OCI-LY3 (cell line): ENCODE measurements around the gene TLL2.

Source experiments
- H2AFZ ChIP-seq: fragments of 200-600, 300-600 bp; shearing (Covaris generic); 2 replicates; pipeline ENCODE4 v1.6.0; 2014; ENCODE audit warnings: antibody characterized with exemption, low read depth, low read length
- H3K27ac ChIP-seq: fragments of 200-600, 300-600 bp; sonication (generic); 2 replicates; pipeline ENCODE4 v1.5.1; 2014; ENCODE audit warnings: mild to moderate bottlenecking, low read length, moderate library complexity, mixed read lengths
- H3K27me3 ChIP-seq: fragments of 200-600, 300-600 bp; sonication (generic); 2 replicates; pipeline ENCODE4 v1.6.1; 2014; ENCODE audit warnings: low read depth, low read length, mixed read lengths
- H3K36me3 ChIP-seq: fragments of 200-600, 300-600 bp; sonication (generic); replicated peaks from 2 replicates; pipeline ENCODE3; 2014; ENCODE audit warnings: low read depth, low read length, mixed read lengths
- H3K4me1 ChIP-seq: fragments of 300-600, 200-600 bp; sonication (generic); 2 replicates; pipeline ENCODE4 v1.6.1; 2014; ENCODE audit warnings: low read length, mixed read lengths
- H3K4me2 ChIP-seq: fragments of 200-600, 300-600 bp; sonication (generic); 2 replicates; pipeline ENCODE4 v1.6.1; 2014; ENCODE audit warnings: low read length, mixed read lengths
- H3K4me3 ChIP-seq: fragments of 300-600, 200-600 bp; sonication (generic); 2 replicates; pipeline ENCODE4 v1.5.1; 2014; ENCODE audit warnings: antibody characterized with exemption, mild to moderate bottlenecking, low read length, moderate library complexity
- H3K79me2 ChIP-seq: fragments of 300-600, 200-600 bp; shearing (Covaris generic); 2 replicates; pipeline ENCODE4 v1.6.1; 2014; ENCODE audit warnings: mild to moderate bottlenecking, low read length, mixed read lengths
- H3K9ac ChIP-seq: fragments of 300-600, 200-600 bp; shearing (Covaris generic); 2 replicates; pipeline ENCODE4 v1.6.0; 2014; ENCODE audit warnings: mild to moderate bottlenecking, low read length, moderate library complexity
- H3K9me3 ChIP-seq: fragments of 200-600, 300-600 bp; shearing (Covaris generic); 2 replicates; pipeline ENCODE4 v1.6.1; 2014; ENCODE audit warnings: low read length, mixed read lengths; ENCODE audit not compliant: insufficient read depth
- H4K20me1 ChIP-seq: fragments of 200-600, 300-600 bp; sonication (generic); 2 replicates; pipeline ENCODE4 v1.6.1; 2016; ENCODE audit warnings: low read length, mixed read lengths; ENCODE audit not compliant: insufficient read depth
- EZH2phosphoT487 ChIP-seq: fragments of 200-600 bp; shearing (Covaris generic); IDR thresholded peaks from 2 replicates; pipeline ENCODE4 v1.6.1; 2018; ENCODE audit warnings: antibody characterized with exemption, mixed run types, low read depth
- TF ChIP-seq, protein P1 (sequence below): fragments of 200-600, 300-600 bp; sonication (generic); IDR thresholded peaks from 2 replicates; pipeline ENCODE4 v1.5.1; 2014; ENCODE audit warnings: antibody characterized with exemption, low read length, low read depth

Gene TLL2

DNA sequence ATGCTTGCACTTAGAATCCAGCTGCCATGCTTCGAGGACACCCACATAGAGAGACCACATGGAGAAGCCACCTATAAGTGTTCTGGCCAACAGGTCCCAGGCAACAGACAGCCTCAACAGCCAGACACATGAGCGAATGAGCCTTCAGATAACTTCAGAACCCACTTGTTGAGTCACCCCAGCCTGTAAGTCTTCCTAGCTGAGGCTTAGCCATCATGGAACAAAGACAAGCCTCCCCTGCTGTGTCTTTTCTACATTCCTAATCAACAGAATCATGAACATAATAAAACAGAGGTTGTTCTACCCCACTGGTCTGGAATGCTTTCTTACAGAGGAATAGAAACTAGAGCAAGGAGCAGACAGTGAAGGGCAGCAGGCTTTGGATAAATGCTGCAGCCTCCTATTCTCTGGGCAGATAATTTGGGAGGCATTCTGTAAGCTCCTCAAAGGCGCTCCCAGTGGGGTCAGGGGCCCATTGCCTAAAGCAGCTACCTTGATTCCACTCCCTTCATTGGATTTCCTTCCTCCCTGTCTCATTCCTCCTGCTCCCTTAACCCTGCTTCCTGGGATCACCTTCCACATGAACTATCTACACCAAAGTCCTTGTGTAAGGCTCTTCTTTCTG is 4.6 kb downstream of the TLL2 start:
- Histone ChIP-seq H3K27ac (no peak overlapping the region), H2AFZ (no peak overlapping the region), H3K4me2 (no peak overlapping the region), H3K79me2 (no peaks in the 10 kb centered on the region), H3K4me3 (no peak overlapping the region), H3K9ac (no peak overlapping the region), H3K36me3 (no peaks in the 10 kb centered on the region), H3K27me3 (peaks cover 23% of the 10 kb centered on the region), H4K20me1 (peaks cover 5% of the 10 kb centered on the region; the same call in 1 of the 2 replicates), H3K9me3 (no peaks in the 10 kb centered on the region), H3K4me1 (peaks cover 9% of the 10 kb centered on the region)
- no peak for TF ChIP-seq EZH2phosphoT487
- TF ChIP-seq, protein P1, sequence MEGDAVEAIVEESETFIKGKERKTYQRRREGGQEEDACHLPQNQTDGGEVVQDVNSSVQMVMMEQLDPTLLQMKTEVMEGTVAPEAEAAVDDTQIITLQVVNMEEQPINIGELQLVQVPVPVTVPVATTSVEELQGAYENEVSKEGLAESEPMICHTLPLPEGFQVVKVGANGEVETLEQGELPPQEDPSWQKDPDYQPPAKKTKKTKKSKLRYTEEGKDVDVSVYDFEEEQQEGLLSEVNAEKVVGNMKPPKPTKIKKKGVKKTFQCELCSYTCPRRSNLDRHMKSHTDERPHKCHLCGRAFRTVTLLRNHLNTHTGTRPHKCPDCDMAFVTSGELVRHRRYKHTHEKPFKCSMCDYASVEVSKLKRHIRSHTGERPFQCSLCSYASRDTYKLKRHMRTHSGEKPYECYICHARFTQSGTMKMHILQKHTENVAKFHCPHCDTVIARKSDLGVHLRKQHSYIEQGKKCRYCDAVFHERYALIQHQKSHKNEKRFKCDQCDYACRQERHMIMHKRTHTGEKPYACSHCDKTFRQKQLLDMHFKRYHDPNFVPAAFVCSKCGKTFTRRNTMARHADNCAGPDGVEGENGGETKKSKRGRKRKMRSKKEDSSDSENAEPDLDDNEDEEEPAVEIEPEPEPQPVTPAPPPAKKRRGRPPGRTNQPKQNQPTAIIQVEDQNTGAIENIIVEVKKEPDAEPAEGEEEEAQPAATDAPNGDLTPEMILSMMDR, result no peak

DNA sequence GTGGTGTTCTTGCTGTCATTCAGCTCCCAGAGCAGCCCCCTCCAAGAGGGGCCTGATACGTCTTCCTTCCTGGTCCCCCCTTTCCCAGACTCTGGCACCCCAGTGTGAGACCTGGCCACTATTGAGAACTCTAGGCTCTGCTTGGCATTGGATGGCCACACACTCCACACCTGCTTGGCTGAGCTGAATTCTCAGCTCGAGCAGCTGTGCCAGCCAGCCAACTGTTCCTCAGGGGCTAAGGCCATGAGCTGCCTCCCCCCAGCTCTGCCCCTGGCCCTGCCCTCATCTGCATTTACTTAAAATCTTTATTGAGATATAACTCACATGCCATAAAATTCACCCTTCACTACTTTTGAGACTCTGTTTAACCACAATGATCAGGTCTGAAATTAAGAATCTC is 6.7 kb downstream of the TLL2 start:
- TF ChIP-seq, protein P1, result no peak
- no peak for TF ChIP-seq EZH2phosphoT487
- no peaks in the 10 kb centered on the region for H3K79me2 ChIP-seq
- H3K4me3 ChIP-seq, result no peak overlapping the region
- no peak overlapping the region for H3K9ac ChIP-seq
- H3K9me3 ChIP-seq, result no peaks in the 10 kb centered on the region
- H2AFZ ChIP-seq, result no peak overlapping the region
- H3K4me2 ChIP-seq, result no peak overlapping the region
- H4K20me1 ChIP-seq, result 0 out of 2 replicates have a peak, but pooled peaks cover under 1% of the 10 kb centered on the region
- peaks cover 11% of the 10 kb centered on the region for H3K27me3 ChIP-seq
- no peaks in the 10 kb centered on the region for H3K4me1 ChIP-seq
- no peak overlapping the region for H3K27ac ChIP-seq
- H3K36me3 ChIP-seq, result no peaks in the 10 kb centered on the region

DNA sequence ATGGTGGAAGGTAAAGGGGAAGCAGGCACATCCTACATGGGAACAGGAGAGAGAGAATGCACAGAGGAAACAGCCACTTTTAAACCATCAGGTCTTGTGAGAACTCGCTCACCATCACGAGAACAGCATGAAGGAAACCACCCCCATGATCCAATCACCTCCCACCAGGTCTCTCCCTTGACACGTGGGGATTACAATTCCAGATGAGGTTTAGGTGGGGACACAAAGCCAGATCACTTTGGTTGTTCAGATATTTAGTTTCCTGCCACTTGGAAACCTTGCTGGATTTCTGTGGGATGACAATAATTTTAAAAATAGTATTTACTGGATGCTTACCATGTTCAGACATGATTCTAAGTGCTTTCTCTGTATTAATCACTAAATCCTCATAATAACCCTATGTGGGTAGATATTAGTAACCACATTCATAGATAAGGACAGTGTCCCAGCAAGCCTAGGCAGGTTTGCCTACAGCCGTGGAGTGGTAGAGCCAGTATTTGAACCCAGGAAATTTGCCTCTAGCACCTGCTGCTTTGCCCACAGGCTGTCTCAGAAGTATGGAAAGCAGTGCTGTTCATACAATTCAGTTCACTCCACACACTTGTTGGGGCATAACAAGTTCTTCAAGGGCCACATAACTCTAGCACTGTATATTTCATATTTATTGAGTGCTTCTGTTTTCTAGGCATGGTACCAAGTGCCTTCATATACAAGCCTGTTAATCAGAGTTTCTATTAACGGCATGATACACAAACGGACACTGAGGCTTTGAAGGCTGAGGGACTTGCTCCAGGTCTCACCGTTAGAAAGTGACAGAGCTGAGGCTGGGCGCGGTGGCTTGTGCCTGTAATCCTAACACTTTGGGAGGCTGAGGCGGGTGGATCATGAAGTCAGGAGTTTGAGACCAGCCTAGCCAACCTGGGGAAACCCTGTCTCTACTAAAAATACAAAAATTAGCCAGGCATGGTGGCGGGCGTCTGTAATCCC is 8.3 kb downstream of the TLL2 start:
- Histone ChIP-seq H3K27ac (no peak overlapping the region), H3K4me3 (no peak overlapping the region), H3K9me3 (no peaks in the 10 kb centered on the region), H3K27me3 (no peaks in the 10 kb centered on the region), H3K36me3 (no peaks in the 10 kb centered on the region), H3K4me1 (no peaks in the 10 kb centered on the region), H3K79me2 (no peaks in the 10 kb centered on the region), H2AFZ (no peak overlapping the region), H3K4me2 (no peak overlapping the region), H4K20me1 (no peaks in the 10 kb centered on the region), H3K9ac (no peak overlapping the region)
- no peak for TF ChIP-seq EZH2phosphoT487
- TF ChIP-seq, protein P1, result no peak
